PC-3 (cell line): ENCODE results near the gene SHROOM3. TPM values are rescaled to one million over a fixed set of nuclear protein-coding genes. Genes with fewer than 3 reads are reported as not detected.

ENCODE experiments used
- ATAC-seq: fragments of 200-7000 bp; cut with Tn5 transposase; 2 replicates; pipeline ENCODE4 v1.9.1; 2020; ENCODE audit warnings: mild to moderate bottlenecking, moderate library complexity
- BruUV-seq: library from RNA; stranded (reverse); fragments of 400-500 nt; replicated peaks from 2 replicates; lab custom pipeline; 2021; lab: Mats Ljungman, UMichigan
- CTCF ChIA-PET: fragments of 300-600 bp; sonication (Branson Sonifier 250); formaldehyde crosslinking; loops from one replicate; lab custom pipeline; 2022; ENCODE audit warnings: antibody characterized with exemption; lab: Charles Lee
- POLR2A ChIA-PET: fragments of 300-600 bp; sonication (Branson Sonifier 250); formaldehyde crosslinking; loops from one replicate; lab custom pipeline; 2022; ENCODE audit warnings: antibody characterized with exemption; ENCODE audit not compliant: unreplicated experiment; lab: Charles Lee
- DNase-seq: peaks from one replicate; pipeline ENCODE4 v3.0.0-alpha.2; 2015
- H2AFZ ChIP-seq: fragments of 300-600 bp; sonication (generic); 2 replicates; pipeline ENCODE4 v1.6.0; 2016; ENCODE audit warnings: antibody characterized with exemption, low read length
- H3F3A ChIP-seq: fragments of 300-600 bp; sonication (generic); one replicate; pipeline ENCODE4 v1.6.0; 2017; ENCODE audit warnings: antibody characterized with exemption, low read length, control low read depth, mild to moderate bottlenecking; ENCODE audit not compliant: unreplicated experiment
- H3K27ac ChIP-seq: fragments of 300-600 bp; sonication (generic); 2 replicates; pipeline ENCODE4 v1.5.1; 2016; ENCODE audit warnings: mild to moderate bottlenecking, low read length
- H3K27me3 ChIP-seq: fragments of 300-600 bp; sonication (generic); 2 replicates; pipeline ENCODE4 v1.6.1; 2016; ENCODE audit warnings: low read length, mixed read lengths
- H3K36me3 ChIP-seq: fragments of 300-600 bp; sonication (generic); 2 replicates; pipeline ENCODE4 v1.6.1; 2016; ENCODE audit warnings: low read depth, mixed run types, low read length, mixed read lengths
- H3K4me1 ChIP-seq: fragments of 300-600 bp; sonication (generic); 2 replicates; pipeline ENCODE4 v1.5.1; 2016; ENCODE audit warnings: low read length; ENCODE audit not compliant: insufficient read depth
- H3K4me2 ChIP-seq: fragments of 300-600 bp; sonication (generic); 2 replicates; pipeline ENCODE4 v1.6.0; 2016; ENCODE audit warnings: low read length
- H3K4me3 ChIP-seq: fragments of 300-600 bp; sonication (generic); 2 replicates; pipeline ENCODE4 v1.5.1; 2016; ENCODE audit warnings: mild to moderate bottlenecking, low read length, mixed read lengths
- H3K79me2 ChIP-seq: fragments of 300-600 bp; sonication (generic); 2 replicates; pipeline ENCODE4 v1.6.1; 2017; ENCODE audit warnings: low read length, mixed read lengths
- H3K9ac ChIP-seq: fragments of 300-600 bp; sonication (generic); 2 replicates; pipeline ENCODE4 v1.6.0; 2016; ENCODE audit warnings: mild to moderate bottlenecking, low read length
- H3K9me2 ChIP-seq: fragments of 300-600 bp; sonication (generic); replicated peaks from 2 replicates; pipeline ENCODE4 v1.6.1; 2016; ENCODE audit warnings: mixed run types, low read length, mixed read lengths
- H3K9me3 ChIP-seq: fragments of 300-600 bp; sonication (generic); 2 replicates; pipeline ENCODE4 v1.6.1; 2016; ENCODE audit warnings: low read length, mixed read lengths
- H4K20me1 ChIP-seq: fragments of 300-600 bp; sonication (generic); 2 replicates; pipeline ENCODE4 v1.6.1; 2016; ENCODE audit warnings: low read length, mixed read lengths
- CTCF ChIP-seq: fragments of 300-600 bp; sonication (generic); conservative IDR thresholded peaks from 2 replicates; pipeline ENCODE4 v1.5.1; 2017; ENCODE audit warnings: antibody characterized with exemption, low read depth, mild to moderate bottlenecking, low read length
- EZH2 ChIP-seq: fragments of 300-600 bp; sonication (generic); IDR thresholded peaks from one replicate; pipeline ENCODE4 v1.6.1; 2017; ENCODE audit warnings: antibody characterized with exemption, mild to moderate bottlenecking, low read length; ENCODE audit not compliant: unreplicated experiment
- EZH2phosphoT487 ChIP-seq: fragments of 300-600 bp; sonication (generic); IDR thresholded peaks from 2 replicates; pipeline ENCODE4 v1.6.1; 2018; ENCODE audit warnings: mild to moderate bottlenecking, antibody characterized with exemption, low read length, borderline replicate concordance
- intact Hi-C: fragments of 100-400 bp; cut with micrococcal nuclease; formaldehyde crosslinking; loops from 2 replicates; pipeline ENCODE4 v1.9.0; 2023
- total RNA-seq: library from RNA; depleted of rRNA; stranded (reverse); fragments of >200 nt; gene quantifications from 2 replicates; pipeline ENCODE4 v1.2.3, GENCODE V29; 2014

Gene SHROOM3
- total RNA-seq, 1 experiment from 2014 or later, result 27.8 TPM

- no peaks in the 10 kb centered on the region for H3K9me3 ChIP-seq
- H3K4me3 ChIP-seq, result no peak overlapping the region
- no peak for DNase-seq
- H3K4me2 ChIP-seq, result no peak overlapping the region
- no peaks in the 10 kb centered on the region for H3F3A ChIP-seq
- TF ChIP-seq EZH2phosphoT487 (no peak), CTCF (no peak), EZH2 (no peak)
- H3K9ac ChIP-seq, result no peak overlapping the region
- POLR2A ChIA-PET, result no interaction called here
- no TSS peak for BruUV-seq
- no peak overlapping the region for H2AFZ ChIP-seq
- no peaks in the 10 kb centered on the region for H3K27me3 ChIP-seq
- no peak overlapping the region for H3K27ac ChIP-seq
- ATAC-seq, result no peak
- no peaks in the 10 kb centered on the region for H3K79me2 ChIP-seq
- no peaks in the 10 kb centered on the region for H4K20me1 ChIP-seq
- intact Hi-C loops, result no loop called here
- no peaks in the 10 kb centered on the region for H3K4me1 ChIP-seq
- CTCF ChIA-PET, result no interaction called here
- H3K36me3 ChIP-seq, result no peaks in the 10 kb centered on the region
- no peaks in the 10 kb centered on the region for H3K9me2 ChIP-seq
These were observed 28.5 kb downstream of the SHROOM3 start for GRCh38 chr4:76463568-76463967.

GRCh38 chr4:76470064-76470463 lies 35.0 kb downstream of the SHROOM3 start:
- intact Hi-C loops, result no loop called here
- POLR2A ChIA-PET, result no interaction called here

GRCh38 chr4:76470532-76470931 lies 35.5 kb downstream of the SHROOM3 start:
- Histone ChIP-seq H3K4me2 (no peak overlapping the region), H3K4me1 (no peaks in the 10 kb centered on the region), H3K9me3 (no peaks in the 10 kb centered on the region), H3K9ac (no peak overlapping the region), H3K4me3 (no peak overlapping the region), H3K9me2 (no peaks in the 10 kb centered on the region), H2AFZ (no peak overlapping the region), H3K27ac (no peak overlapping the region), H3K36me3 (no peaks in the 10 kb centered on the region), H3F3A (no peaks in the 10 kb centered on the region), H3K27me3 (no peaks in the 10 kb centered on the region), H3K79me2 (no peaks in the 10 kb centered on the region), H4K20me1 (no peaks in the 10 kb centered on the region)
- ChIA-PET CTCF (no interaction called here), POLR2A (no interaction called here)
- BruUV-seq, result no TSS peak
- DNase-seq (no peak), ATAC-seq (no peak)
- no peak for TF ChIP-seq CTCF
- no peak for TF ChIP-seq EZH2phosphoT487
- no peak for TF ChIP-seq EZH2
- intact Hi-C loops, result no loop called here

More at GRCh38 chr4:76470064-76470463, 35.0 kb downstream of the SHROOM3 start:
- Histone ChIP-seq H3K4me3 (no peak overlapping the region), H3K36me3 (no peaks in the 10 kb centered on the region), H3K79me2 (no peaks in the 10 kb centered on the region), H3K9ac (no peak overlapping the region), H3K9me3 (no peaks in the 10 kb centered on the region), H3K4me2 (no peak overlapping the region), H3K4me1 (no peaks in the 10 kb centered on the region), H4K20me1 (no peaks in the 10 kb centered on the region), H3F3A (no peaks in the 10 kb centered on the region), H3K27ac (no peak overlapping the region), H3K9me2 (no peaks in the 10 kb centered on the region), H3K27me3 (no peaks in the 10 kb centered on the region), H2AFZ (no peak overlapping the region)
- CTCF ChIA-PET, result no interaction called here
- ATAC-seq (no peak), DNase-seq (no peak)
- no peak for TF ChIP-seq CTCF
- TF ChIP-seq EZH2, result no peak
- TF ChIP-seq EZH2phosphoT487, result no peak
- no TSS peak for BruUV-seq
